SJSA1 (cell line): ENCODE measurements around the gene WDR64. TPM values are rescaled to one million over a fixed set of nuclear protein-coding genes. Genes with fewer than 3 reads are reported as not detected.

Experiments
- DNase-seq, 2 experiments: peaks; one replicate each; pipeline ENCODE4 v3.0.0-alpha.2; 2015 to 2020; ENCODE audit warnings: low spot score in 2 of 2, low read depth in 1 of 2
- H3K27ac ChIP-seq: fragments of 250-450 bp; sonication (Bioruptor Pico); 2 replicates; pipeline ENCODE4 v1.5.1; 2020; ENCODE audit warnings: mild to moderate bottlenecking, moderate library complexity
- H3K27me3 ChIP-seq: fragments of 250-450 bp; sonication (Bioruptor Pico); replicated peaks from 2 replicates; pipeline ENCODE4 v1.5.1; 2020; ENCODE audit warnings: mild to moderate bottlenecking, moderate library complexity
- H3K36me3 ChIP-seq: fragments of 250-450 bp; sonication (Bioruptor Pico); 2 replicates; pipeline ENCODE4 v1.5.1; 2020; ENCODE audit warnings: mild to moderate bottlenecking
- H3K4me1 ChIP-seq: fragments of 250-450 bp; sonication (Bioruptor Pico); replicated peaks from 2 replicates; pipeline ENCODE4 v1.6.1; 2021; ENCODE audit warnings: mild to moderate bottlenecking
- H3K4me3 ChIP-seq: fragments of 250-450 bp; sonication (Bioruptor Pico); 2 replicates; pipeline ENCODE4 v1.5.1; 2020; ENCODE audit warnings: mild to moderate bottlenecking
- H3K9me3 ChIP-seq: fragments of 250-450 bp; sonication (Bioruptor Pico); replicated peaks from 2 replicates; pipeline ENCODE4 v1.5.1; 2020; ENCODE audit warnings: mild to moderate bottlenecking
- total RNA-seq: library from RNA; depleted of rRNA; stranded (reverse); fragments of >200 nt; shearing (Covaris generic); gene quantifications from 2 replicates; pipeline ENCODE4 v1.2.3, GENCODE V29; 2014; rRNA removed

WDR64 gene
- total RNA-seq, 1 experiment from 2014 or later, result 0.24 TPM

- Histone ChIP-seq H3K27me3 (no peaks in the 10 kb centered on the region), H3K4me3 (peak overlapping the region; percentile 91), H3K9me3 (no peaks in the 10 kb centered on the region), H3K4me1 (peaks cover 16% of the 10 kb centered on the region), H3K27ac (peak overlapping the region; percentile 95), H3K36me3 (peaks cover 33% of the 10 kb centered on the region)
- no peak for DNase-seq
Measured at GRCh38 chr1:241846862-241847539, 194.9 kb downstream of the WDR64 start.

GRCh38 chr1:241847540-241847795 lies 195.4 kb downstream of the WDR64 start:
- DNase-seq, result no peak

GRCh38 chr1:241847796-241848685 lies 196.0 kb downstream of the WDR64 start, which contains the start of gene EXO1:
EXO1 (plus strand) TSS chr1:241848204; CDS start chr1:241850426, 2,222 bp downstream.
- H3K4me3 ChIP-seq, result peak within 1 kb of the TSS; percentile 91
- peaks cover 16% of the 10 kb centered on the region for H3K4me1 ChIP-seq
- H3K9me3 ChIP-seq, result no peaks in the 10 kb centered on the region
- H3K36me3 ChIP-seq, result peaks cover 43% of the 10 kb centered on the region
- peak within 1 kb of the TSS; percentile 95 for H3K27ac ChIP-seq
- DNase-seq, result peak; percentile 91 to 96
- no peaks in the 10 kb centered on the region for H3K27me3 ChIP-seq

More at GRCh38 chr1:241847540-241847795, 195.4 kb downstream of the WDR64 start:
- peaks cover 16% of the 10 kb centered on the region for H3K4me1 ChIP-seq
- no peaks in the 10 kb centered on the region for H3K27me3 ChIP-seq
- H3K36me3 ChIP-seq, result peaks cover 37% of the 10 kb centered on the region
- H3K27ac ChIP-seq, result peak overlapping the region; percentile 95
- H3K4me3 ChIP-seq, result peak overlapping the region; percentile 91
- H3K9me3 ChIP-seq, result no peaks in the 10 kb centered on the region

GRCh38 chr1:241848686-241849344 lies 196.7 kb downstream of the WDR64 start:
- peaks cover 16% of the 10 kb centered on the region for H3K4me1 ChIP-seq
- peaks cover 51% of the 10 kb centered on the region for H3K36me3 ChIP-seq
- no peak for DNase-seq
- H3K27ac ChIP-seq, result no peak overlapping the region; the same call in 1 of the 2 replicates
- no peaks in the 10 kb centered on the region for H3K9me3 ChIP-seq
- no peaks in the 10 kb centered on the region for H3K27me3 ChIP-seq
- peak overlapping the region; percentile 91 for H3K4me3 ChIP-seq

GRCh38 chr1:241849345-241849695 lies 197.2 kb downstream of the WDR64 start:
- no peak for DNase-seq
- peak overlapping the region; percentile 91 for H3K4me3 ChIP-seq
- H3K36me3 ChIP-seq, result peaks cover 56% of the 10 kb centered on the region
- H3K9me3 ChIP-seq, result no peaks in the 10 kb centered on the region
- H3K27ac ChIP-seq, result no peak overlapping the region
- H3K27me3 ChIP-seq, result no peaks in the 10 kb centered on the region
- peaks cover 16% of the 10 kb centered on the region for H3K4me1 ChIP-seq

Other genes with a start within 250 kb of the WDR64 start
- gene FH, start 132.5 kb upstream of the WDR64 start, total RNA-seq, result 80.6 and 87.9 TPM in 2 replicates
- 0.08 TPM in 1 of 2 replicates, not detected in the other for gene KMO, start 119.9 kb upstream of the WDR64 start, total RNA-seq
- 22.0 and 39.7 TPM in 2 replicates for gene CHML, start 11.9 kb upstream of the WDR64 start, total RNA-seq
- gene OPN3, start 11.9 kb upstream of the WDR64 start, total RNA-seq, result 60.6 and 89.4 TPM in 2 replicates
- 42.9 and 48.3 TPM in 2 replicates for gene EXO1, start 195.9 kb downstream of the WDR64 start, total RNA-seq